Epithelial cell of esophagus (primary cell): ENCODE results near the gene RASD1.
A peak's percentile ranks its signal among the peaks of the same experiment; 100 is the strongest.

Experiments
- DNase-seq: peaks from one replicate; pipeline ENCODE4 v3.0.0; 2010; ENCODE audit warnings: low read depth
- H3K4me3 ChIP-seq: 2 replicates; pipeline ENCODE4 v1.5.1; 2011; ENCODE audit warnings: mild to moderate bottlenecking, low read length, control low read depth
- TF ChIP-seq, protein P1 (sequence below): IDR thresholded peaks from 2 replicates; pipeline ENCODE4 v1.5.1; 2011; ENCODE audit warnings: low read depth, mild to moderate bottlenecking, low read length, control low read depth, inconsistent platforms; ENCODE audit not compliant: insufficient read depth; ENCODE audit errors: missing control alignments

Gene RASD1

DNA sequence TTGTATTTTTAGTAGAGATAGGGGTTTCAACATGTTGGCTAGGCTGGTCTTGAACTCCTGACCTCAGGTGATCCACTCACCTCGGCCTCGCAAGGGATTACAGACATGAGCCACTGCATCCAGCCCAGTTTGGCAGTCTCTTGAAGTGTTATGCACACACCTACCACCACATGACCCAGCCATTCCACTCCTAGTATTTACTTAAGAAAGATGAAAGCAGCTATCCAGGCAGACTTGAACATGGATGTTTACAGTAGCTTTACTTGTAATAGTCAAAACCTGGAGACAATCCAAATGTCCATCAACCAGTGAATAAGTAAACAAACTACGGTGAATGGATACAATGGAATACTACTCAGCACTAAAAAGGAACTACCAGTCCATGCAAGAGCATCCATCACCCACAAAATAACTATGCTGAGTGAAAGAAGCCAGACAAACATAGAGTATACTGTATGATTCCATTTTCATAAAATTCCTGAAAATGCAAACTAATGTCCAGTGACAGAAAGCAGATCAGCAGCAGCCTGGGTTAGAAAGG lies 37.8 kb upstream of the RASD1 start:
- TF ChIP-seq, protein P1, sequence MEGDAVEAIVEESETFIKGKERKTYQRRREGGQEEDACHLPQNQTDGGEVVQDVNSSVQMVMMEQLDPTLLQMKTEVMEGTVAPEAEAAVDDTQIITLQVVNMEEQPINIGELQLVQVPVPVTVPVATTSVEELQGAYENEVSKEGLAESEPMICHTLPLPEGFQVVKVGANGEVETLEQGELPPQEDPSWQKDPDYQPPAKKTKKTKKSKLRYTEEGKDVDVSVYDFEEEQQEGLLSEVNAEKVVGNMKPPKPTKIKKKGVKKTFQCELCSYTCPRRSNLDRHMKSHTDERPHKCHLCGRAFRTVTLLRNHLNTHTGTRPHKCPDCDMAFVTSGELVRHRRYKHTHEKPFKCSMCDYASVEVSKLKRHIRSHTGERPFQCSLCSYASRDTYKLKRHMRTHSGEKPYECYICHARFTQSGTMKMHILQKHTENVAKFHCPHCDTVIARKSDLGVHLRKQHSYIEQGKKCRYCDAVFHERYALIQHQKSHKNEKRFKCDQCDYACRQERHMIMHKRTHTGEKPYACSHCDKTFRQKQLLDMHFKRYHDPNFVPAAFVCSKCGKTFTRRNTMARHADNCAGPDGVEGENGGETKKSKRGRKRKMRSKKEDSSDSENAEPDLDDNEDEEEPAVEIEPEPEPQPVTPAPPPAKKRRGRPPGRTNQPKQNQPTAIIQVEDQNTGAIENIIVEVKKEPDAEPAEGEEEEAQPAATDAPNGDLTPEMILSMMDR, result no peak
- no peak overlapping the region for H3K4me3 ChIP-seq
- DNase-seq, result peak; percentile 59

DNA sequence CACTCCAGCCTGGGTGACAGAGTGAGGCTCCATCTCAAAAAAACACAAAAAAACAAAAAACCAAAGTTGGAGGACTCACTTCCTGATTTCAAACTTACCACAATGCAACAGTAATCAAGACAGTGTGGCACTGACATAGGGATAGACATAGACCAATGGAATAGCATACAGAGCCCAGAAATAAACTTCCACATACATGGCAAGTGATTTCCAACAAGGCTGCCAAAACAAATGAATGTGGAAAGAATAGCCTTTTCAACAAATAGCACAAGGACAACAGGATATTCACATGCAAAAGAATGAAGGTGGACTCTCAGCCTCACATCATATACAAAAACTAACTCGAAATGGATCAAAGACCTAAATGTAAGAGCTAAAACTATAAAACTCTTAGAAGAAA lies 36.8 kb upstream of the RASD1 start:
- DNase-seq, result no peak
- TF ChIP-seq, protein P1, result no peak
- H3K4me3 ChIP-seq, result no peak overlapping the region

DNA sequence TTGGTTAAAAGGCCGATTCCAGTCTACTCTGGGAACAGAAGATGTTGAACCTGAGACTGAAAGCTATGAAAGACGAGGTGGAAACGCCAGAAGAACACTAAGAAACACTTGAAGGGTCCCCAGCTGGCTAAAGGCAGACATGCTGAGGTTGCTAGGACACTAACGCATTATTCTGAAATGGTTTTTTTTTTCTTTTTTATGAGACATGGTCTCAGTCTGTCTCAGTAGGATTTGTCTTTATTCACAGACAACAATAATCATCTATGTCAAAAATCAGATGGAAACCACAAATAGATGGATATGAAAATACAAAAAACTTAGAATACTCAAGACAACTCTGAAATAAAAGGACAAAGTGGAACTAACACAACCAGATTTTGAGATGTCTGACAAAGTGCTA lies 35.0 kb upstream of the RASD1 start:
- no peak overlapping the region for H3K4me3 ChIP-seq
- TF ChIP-seq, protein P1, result no peak
- DNase-seq, result no peak

DNA sequence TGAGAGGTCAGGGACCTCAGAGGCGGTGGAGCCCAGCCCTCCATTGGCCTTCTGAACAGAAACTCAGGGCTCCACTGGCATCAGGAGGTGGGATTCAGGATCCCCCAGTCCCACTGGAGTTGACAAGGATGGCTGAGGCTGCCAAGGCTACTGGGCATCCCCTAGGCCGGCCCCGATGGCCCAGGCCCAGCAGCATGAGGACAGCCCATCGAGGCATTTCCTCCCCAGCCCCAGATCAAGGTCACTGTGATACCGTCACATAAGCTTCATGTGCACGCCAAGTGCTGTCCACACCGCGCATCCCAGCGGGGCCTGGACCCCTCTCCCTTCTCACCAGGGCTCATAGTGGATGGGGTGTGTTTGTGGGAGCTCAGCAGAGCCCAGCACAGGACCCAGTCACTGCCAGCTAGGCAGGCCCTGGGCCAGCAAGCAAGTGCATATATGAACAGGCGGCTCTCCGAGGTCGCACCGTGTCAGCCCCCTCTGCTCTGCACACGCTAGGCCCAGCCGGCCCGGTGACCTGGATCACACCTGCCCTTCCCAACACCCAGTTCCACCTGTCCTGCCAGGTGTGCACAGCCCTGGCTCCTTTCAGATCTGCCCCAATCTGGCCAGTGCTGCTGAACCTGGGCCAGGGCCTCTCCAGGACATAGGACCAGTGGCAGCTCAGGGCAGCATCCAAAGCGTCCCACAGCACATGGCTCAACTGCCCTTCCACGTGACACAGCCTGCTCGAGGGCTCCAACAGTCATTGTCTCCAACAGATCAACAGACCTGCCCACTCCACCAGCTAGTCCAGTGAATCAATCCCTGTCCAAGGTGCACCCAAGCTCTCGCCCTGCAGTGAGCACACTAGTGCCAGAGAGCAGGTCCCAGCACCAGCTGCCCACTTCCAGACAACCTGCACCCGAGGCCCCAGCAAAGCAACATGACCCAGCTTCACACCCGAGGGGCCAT lies 32.8 kb upstream of the RASD1 start:
- DNase-seq, result no peak
- TF ChIP-seq, protein P1, result no peak
- H3K4me3 ChIP-seq, result no peak overlapping the region

DNA sequence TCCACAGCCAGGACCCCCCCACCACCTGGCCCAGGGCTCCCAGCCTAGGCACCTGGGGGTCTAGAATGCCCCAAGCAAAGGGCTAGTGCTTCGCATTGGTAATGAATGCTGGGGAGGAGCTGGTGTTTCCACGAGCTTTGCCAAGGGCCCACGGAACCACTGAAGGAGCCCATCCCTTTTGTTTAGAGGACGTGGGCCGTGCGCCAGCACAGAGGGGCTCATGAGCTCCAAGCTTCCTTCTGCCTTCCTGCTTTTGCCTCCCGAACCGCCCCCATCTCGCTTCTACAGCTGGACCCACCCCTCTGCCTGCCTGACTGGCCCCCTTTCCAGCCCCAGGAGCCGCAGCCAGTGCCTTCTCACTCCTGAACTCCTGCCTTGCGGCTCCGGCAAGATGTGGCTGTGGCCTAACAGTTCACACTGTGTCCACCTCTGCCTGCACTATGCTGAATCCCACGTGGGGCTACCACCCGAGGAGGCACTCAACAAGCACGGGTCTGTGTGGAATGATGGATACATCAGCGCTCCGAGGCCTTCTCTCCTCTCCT lies 31.8 kb upstream of the RASD1 start:
- TF ChIP-seq, protein P1, result no peak
- no peak overlapping the region for H3K4me3 ChIP-seq
- no peak for DNase-seq

DNA sequence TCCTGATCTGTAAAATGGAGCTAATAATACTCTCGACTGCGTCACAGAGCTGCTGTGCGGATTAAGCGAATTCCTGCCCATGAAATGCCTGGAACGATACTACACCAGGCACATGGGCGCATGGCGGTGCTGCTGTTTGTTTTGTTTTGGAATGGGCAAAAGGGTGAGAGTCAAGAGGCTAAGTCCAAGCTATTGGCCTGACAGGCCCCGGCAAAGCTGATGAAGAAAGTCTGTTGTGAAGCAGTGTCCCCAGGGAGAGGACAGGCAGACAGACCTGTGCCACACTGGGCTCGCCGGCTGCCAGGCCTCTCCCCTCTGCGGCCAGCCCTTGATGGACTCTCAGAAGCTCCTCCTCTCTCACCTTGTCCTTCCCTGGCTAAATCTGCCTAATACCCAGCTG lies 31.3 kb upstream of the RASD1 start:
- DNase-seq, result no peak
- H3K4me3 ChIP-seq, result no peak overlapping the region
- TF ChIP-seq, protein P1, result no peak

DNA sequence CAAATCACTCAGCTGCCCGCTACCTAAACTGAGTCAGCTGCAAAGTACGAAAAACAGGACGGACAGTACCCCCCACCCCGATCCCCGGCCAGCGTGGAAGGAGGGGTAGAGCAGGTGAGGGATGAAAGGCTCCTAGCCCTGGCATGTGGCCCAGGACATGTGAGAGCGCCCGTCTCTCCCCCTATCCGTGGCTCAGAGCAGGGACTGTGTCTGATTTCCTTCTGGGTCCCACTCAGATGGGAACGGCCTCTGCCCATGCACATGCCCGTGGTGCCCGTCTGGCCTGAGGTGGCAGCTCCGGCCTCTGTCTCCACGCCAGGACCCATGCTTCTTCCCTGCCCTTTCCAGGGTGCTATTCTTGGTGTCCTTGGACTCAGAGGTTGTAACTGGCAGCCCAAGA lies 30.2 kb upstream of the RASD1 start:
- no peak for DNase-seq
- H3K4me3 ChIP-seq, result no peak overlapping the region
- TF ChIP-seq, protein P1, result no peak
